ENCODE data around the gene UBE2E2.

GRCh38 chr3:23389686-23390085 lies 186.6 kb downstream of the UBE2E2 start:
- no peak for TF ChIP-seq CTCF (IDR thresholded peaks at IDR 0.05; ENCODE audit: borderline replicate concordance, extremely low read depth, low read length, poor library complexity, severe bottlenecking)
- TF ChIP-seq EZH2 (IDR thresholded peaks at IDR 0.05; ENCODE audit: borderline replicate concordance, low read depth, low read length, severe bottlenecking): no peak
